HepG2 (cell line): ENCODE data around the gene ZNF282. TPM values are rescaled to one million over a fixed set of nuclear protein-coding genes. Genes with fewer than 3 reads are reported as not detected.

Experiments used
- FOSL2 ChIP-seq: sonication (generic); formaldehyde crosslinking; IDR thresholded peaks from 2 replicates; pipeline ENCODE4 v1.4.0; 2020; ENCODE audit warnings: missing genetic modification reagents
- HIVEP1 ChIP-seq: sonication (generic); formaldehyde crosslinking; IDR thresholded peaks from 2 replicates; pipeline ENCODE4 v1.4.0; 2020; ENCODE audit warnings: mild to moderate bottlenecking, missing genetic modification reagents
- JDP2 ChIP-seq: sonication (generic); formaldehyde crosslinking; IDR thresholded peaks from 2 replicates; pipeline ENCODE4 v1.8.1; 2022; ENCODE audit warnings: missing genetic modification reagents, borderline replicate concordance
- KAT8 ChIP-seq: IDR thresholded peaks from 2 replicates; pipeline ENCODE4 v1.6.1; 2016; ENCODE audit warnings: missing genetic modification reagents, missing compliant biosample characterization
- RNF2 ChIP-seq: fragments of 450-650 bp; conservative IDR thresholded peaks from 2 replicates; pipeline ENCODE4 v1.6.1; 2016; ENCODE audit warnings: low read depth
- TAF1 ChIP-seq: sonication (generic); formaldehyde crosslinking; IDR thresholded peaks from 2 replicates; pipeline ENCODE4 v1.4.0; 2020; ENCODE audit warnings: missing genetic modification reagents
- ZFP36L2 ChIP-seq: sonication (generic); formaldehyde crosslinking; IDR thresholded peaks from 2 replicates; pipeline ENCODE4 v1.4.0; 2020; ENCODE audit warnings: missing genetic modification reagents
- ZFX ChIP-seq: sonication (generic); formaldehyde crosslinking; IDR thresholded peaks from 2 replicates; pipeline ENCODE4 v1.4.0; 2020; ENCODE audit warnings: mild to moderate bottlenecking, low read depth, missing genetic modification reagents, moderate library complexity
- ZNF280D ChIP-seq: sonication (generic); formaldehyde crosslinking; IDR thresholded peaks from 2 replicates; pipeline ENCODE4 v1.5.1; 2020; ENCODE audit warnings: mild to moderate bottlenecking, missing genetic modification reagents
- ZNF329 ChIP-seq: sonication (generic); formaldehyde crosslinking; IDR thresholded peaks from 2 replicates; pipeline ENCODE4 v1.9.0; 2021; ENCODE audit warnings: low read depth, mild to moderate bottlenecking, missing genetic modification reagents
- ZNF367 ChIP-seq: sonication (generic); formaldehyde crosslinking; IDR thresholded peaks from 2 replicates; pipeline ENCODE4 v1.4.0; 2020; ENCODE audit warnings: missing genetic modification reagents, borderline replicate concordance
- ZNF678 ChIP-seq: sonication (generic); formaldehyde crosslinking; IDR thresholded peaks from 2 replicates; pipeline ENCODE4 v1.4.0; 2020; ENCODE audit warnings: mild to moderate bottlenecking, missing genetic modification reagents
- ZNF879 ChIP-seq: sonication (generic); formaldehyde crosslinking; IDR thresholded peaks from 2 replicates; pipeline ENCODE4 v1.8.1; 2023; ENCODE audit warnings: missing genetic modification reagents
- polyA plus RNA-seq, 8 experiments: library from polyadenylated mRNA; depleted of rRNA in 3 of 8; stranded (reverse) in 7 of 8; unstranded in 1 of 8; fragments of >200 nt; fragmentation: Illumina TruSeq in 4 of 8; extraction: Trizol in 4 of 8; gene quantifications; 2 replicates each; pipeline versions ENCODE4 v1.2.1 to v1.2.3, GENCODE V29; 2011 to 2016; ENCODE audit warnings: low read depth in 4 of 8, missing spikeins in 1 of 8, mixed read lengths in 1 of 8; ENCODE audit not compliant: insufficient read depth in 1 of 8
- total RNA-seq, 5 experiments: library from RNA; depleted of rRNA; stranded (reverse); fragments of >200 nt; fragmentation: Illumina TruSeq; extraction: Trizol; gene quantifications; 2 replicates each; pipeline ENCODE4 v1.2.3, GENCODE V29; 2016; ENCODE audit warnings: low read depth in 1 of 5
- TF ChIP-seq, protein P1 (sequence below): sonication (generic); formaldehyde crosslinking; IDR thresholded peaks from 2 replicates; pipeline ENCODE4 v1.4.0; 2020; ENCODE audit warnings: missing genetic modification reagents
- TF ChIP-seq, protein P2 (sequence below): sonication (generic); formaldehyde crosslinking; IDR thresholded peaks from 2 replicates; pipeline ENCODE4 v1.5.0; 2020; ENCODE audit warnings: missing genetic modification reagents
- TF ChIP-seq, protein P3 (sequence below): sonication (generic); formaldehyde crosslinking; IDR thresholded peaks from 2 replicates; pipeline ENCODE4 v1.4.0; 2020; ENCODE audit warnings: mild to moderate bottlenecking, missing genetic modification reagents, borderline replicate concordance

The ZNF282 gene
- total and polyA plus RNA-seq, 2 of the 13 experiments (the other 11 are each of a cell fraction or from before 2014, with no cell fraction given) = 9.1 to 20.9 TPM

DNA sequence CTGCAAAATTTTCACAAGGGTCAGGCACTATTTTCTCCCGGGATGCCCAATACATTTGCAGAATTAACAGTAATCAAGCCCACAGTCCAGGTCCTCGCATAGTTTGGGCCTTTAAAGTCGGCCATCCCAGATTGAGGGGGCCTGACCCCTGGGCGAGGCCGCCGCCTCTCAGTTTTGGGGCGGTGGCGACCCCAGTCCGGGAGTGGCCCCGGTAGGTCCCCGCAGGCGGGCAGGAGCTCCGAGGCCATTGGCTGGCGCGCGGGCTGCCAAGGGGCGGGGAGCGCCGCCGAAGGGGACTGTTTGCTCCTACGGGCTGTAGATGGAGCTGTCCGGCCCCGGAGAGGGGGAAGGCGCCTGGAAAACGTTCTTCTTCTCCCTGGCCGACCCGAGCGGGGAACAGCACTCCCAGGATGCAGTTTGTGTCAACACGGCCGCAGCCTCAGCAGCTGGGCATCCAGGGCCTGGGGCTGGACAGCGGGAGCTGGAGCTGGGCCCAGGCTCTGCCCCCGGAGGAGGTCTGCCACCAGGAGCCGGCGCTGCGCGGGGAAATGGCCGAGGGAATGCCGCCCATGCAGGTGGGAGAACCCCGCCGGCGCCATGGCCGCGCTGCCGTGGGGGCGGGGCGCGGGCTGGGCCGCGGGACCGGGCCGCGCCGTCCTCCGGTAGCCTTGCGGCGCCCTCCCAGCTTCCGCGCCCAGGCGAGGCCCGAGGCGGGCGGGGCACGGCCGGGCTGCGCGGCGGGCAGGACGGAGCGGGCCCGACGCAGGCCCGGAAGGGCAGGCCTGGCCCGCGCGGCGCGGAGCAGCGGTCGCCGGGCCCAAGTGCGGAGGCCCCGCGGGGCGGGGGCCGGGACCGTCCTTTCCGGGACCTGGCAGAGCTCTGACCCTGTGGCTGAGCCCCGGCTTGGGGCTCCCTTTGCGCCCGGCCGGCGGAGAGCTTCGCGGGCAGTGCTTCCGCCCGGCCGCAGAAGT, at the start of gene ZNF282 (continued):
- TF ChIP-seq, protein P1, sequence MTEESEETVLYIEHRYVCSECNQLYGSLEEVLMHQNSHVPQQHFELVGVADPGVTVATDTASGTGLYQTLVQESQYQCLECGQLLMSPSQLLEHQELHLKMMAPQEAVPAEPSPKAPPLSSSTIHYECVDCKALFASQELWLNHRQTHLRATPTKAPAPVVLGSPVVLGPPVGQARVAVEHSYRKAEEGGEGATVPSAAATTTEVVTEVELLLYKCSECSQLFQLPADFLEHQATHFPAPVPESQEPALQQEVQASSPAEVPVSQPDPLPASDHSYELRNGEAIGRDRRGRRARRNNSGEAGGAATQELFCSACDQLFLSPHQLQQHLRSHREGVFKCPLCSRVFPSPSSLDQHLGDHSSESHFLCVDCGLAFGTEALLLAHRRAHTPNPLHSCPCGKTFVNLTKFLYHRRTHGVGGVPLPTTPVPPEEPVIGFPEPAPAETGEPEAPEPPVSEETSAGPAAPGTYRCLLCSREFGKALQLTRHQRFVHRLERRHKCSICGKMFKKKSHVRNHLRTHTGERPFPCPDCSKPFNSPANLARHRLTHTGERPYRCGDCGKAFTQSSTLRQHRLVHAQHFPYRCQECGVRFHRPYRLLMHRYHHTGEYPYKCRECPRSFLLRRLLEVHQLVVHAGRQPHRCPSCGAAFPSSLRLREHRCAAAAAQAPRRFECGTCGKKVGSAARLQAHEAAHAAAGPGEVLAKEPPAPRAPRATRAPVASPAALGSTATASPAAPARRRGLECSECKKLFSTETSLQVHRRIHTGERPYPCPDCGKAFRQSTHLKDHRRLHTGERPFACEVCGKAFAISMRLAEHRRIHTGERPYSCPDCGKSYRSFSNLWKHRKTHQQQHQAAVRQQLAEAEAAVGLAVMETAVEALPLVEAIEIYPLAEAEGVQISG (CRISPR knock-in tag) = peak; percentile 99
- TF ChIP-seq ZFX (CRISPR knock-in tag) = peak; percentile 97
- TF ChIP-seq FOSL2 (CRISPR knock-in tag) = peak; percentile 45; the same call in 1 of the 2 replicates
- TF ChIP-seq, protein P2, sequence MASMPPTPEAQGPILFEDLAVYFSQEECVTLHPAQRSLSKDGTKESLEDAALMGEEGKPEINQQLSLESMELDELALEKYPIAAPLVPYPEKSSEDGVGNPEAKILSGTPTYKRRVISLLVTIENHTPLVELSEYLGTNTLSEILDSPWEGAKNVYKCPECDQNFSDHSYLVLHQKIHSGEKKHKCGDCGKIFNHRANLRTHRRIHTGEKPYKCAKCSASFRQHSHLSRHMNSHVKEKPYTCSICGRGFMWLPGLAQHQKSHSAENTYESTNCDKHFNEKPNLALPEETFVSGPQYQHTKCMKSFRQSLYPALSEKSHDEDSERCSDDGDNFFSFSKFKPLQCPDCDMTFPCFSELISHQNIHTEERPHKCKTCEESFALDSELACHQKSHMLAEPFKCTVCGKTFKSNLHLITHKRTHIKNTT (CRISPR knock-in tag) = no peak
- no peak for TF ChIP-seq RNF2
- TF ChIP-seq TAF1 (CRISPR knock-in tag) = peak; percentile 91
- TF ChIP-seq ZNF329 (CRISPR knock-in tag) = peak; percentile 85
- no peak for TF ChIP-seq ZNF879
- no peak for TF ChIP-seq ZFP36L2
- peak; percentile 88 for TF ChIP-seq KAT8 (CRISPR knock-in tag)
- no peak for TF ChIP-seq JDP2 (CRISPR knock-in tag)
- TF ChIP-seq, protein P3, sequence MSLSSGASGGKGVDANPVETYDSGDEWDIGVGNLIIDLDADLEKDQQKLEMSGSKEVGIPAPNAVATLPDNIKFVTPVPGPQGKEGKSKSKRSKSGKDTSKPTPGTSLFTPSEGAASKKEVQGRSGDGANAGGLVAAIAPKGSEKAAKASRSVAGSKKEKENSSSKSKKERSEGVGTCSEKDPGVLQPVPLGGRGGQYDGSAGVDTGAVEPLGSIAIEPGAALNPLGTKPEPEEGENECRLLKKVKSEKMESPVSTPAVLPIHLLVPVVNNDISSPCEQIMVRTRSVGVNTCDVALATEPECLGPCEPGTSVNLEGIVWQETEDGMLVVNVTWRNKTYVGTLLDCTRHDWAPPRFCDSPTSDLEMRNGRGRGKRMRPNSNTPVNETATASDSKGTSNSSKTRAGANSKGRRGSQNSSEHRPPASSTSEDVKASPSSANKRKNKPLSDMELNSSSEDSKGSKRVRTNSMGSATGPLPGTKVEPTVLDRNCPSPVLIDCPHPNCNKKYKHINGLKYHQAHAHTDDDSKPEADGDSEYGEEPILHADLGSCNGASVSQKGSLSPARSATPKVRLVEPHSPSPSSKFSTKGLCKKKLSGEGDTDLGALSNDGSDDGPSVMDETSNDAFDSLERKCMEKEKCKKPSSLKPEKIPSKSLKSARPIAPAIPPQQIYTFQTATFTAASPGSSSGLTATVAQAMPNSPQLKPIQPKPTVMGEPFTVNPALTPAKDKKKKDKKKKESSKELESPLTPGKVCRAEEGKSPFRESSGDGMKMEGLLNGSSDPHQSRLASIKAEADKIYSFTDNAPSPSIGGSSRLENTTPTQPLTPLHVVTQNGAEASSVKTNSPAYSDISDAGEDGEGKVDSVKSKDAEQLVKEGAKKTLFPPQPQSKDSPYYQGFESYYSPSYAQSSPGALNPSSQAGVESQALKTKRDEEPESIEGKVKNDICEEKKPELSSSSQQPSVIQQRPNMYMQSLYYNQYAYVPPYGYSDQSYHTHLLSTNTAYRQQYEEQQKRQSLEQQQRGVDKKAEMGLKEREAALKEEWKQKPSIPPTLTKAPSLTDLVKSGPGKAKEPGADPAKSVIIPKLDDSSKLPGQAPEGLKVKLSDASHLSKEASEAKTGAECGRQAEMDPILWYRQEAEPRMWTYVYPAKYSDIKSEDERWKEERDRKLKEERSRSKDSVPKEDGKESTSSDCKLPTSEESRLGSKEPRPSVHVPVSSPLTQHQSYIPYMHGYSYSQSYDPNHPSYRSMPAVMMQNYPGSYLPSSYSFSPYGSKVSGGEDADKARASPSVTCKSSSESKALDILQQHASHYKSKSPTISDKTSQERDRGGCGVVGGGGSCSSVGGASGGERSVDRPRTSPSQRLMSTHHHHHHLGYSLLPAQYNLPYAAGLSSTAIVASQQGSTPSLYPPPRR (CRISPR knock-in tag) = 0 out of 2 replicates have a peak, but pooled peaks have one; percentile 18
- peak; percentile 60; the same call in 1 of the 2 replicates for TF ChIP-seq ZNF367 (CRISPR knock-in tag)
- peak; percentile 77; the same call in 1 of the 2 replicates for TF ChIP-seq ZNF678 (CRISPR knock-in tag)
- 0 out of 2 replicates have a peak, but pooled peaks have one; percentile 22 for TF ChIP-seq HIVEP1 (CRISPR knock-in tag)
- TF ChIP-seq ZNF280D (CRISPR knock-in tag) = peak; percentile 21; the same call in 1 of the 2 replicates
